Activated B cell treated with CpG ODN at 0.5 μM for 24 hours (primary cell): Measurements from ENCODE around the gene CEP70. TPM values are rescaled to one million over a fixed set of nuclear protein-coding genes. Genes with fewer than 3 reads are reported as not detected.
A peak's percentile ranks its signal among the peaks of the same experiment; 100 is the strongest.

Experiments used
- ATAC-seq: fragments of 200-7000 bp; cut with Tn5 transposase; one replicate; pipeline ENCODE4 v1.10.0; 2021; ENCODE audit warnings: low read depth, mild to moderate bottlenecking, moderate library complexity
- CTCF ChIA-PET: fragments of 350-600 bp; sonication (Branson Sonifier 250); formaldehyde crosslinking; loops from one replicate; lab custom pipeline; 2021; ENCODE audit warnings: antibody characterized with exemption; lab: Charles Lee
- POLR2A ChIA-PET: fragments of 350-600 bp; sonication (Branson Sonifier 250); formaldehyde crosslinking; loops from one replicate; lab custom pipeline; 2021; ENCODE audit warnings: antibody characterized with exemption; lab: Charles Lee
- DNase-seq: peaks from one replicate; pipeline ENCODE4 v3.0.0; 2022
- H3K27ac Mint-ChIP-seq: one replicate; pipeline ENCODE4 v1.8.0; 2020; ENCODE audit warnings: mixed read lengths
- H3K27me3 Mint-ChIP-seq: one replicate; pipeline ENCODE4 v1.8.0; 2021; ENCODE audit warnings: mixed read lengths
- H3K36me3 Mint-ChIP-seq: one replicate; pipeline ENCODE4 v1.8.0; 2021; ENCODE audit warnings: low read depth, mixed read lengths
- H3K4me1 Mint-ChIP-seq: one replicate; pipeline ENCODE4 v1.8.0; 2021; ENCODE audit warnings: mixed read lengths
- H3K4me3 Mint-ChIP-seq: one replicate; pipeline ENCODE4 v1.8.0; 2020; ENCODE audit warnings: mild to moderate bottlenecking, mixed read lengths
- H3K9me3 Mint-ChIP-seq: one replicate; pipeline ENCODE4 v1.8.0; 2020; ENCODE audit warnings: mixed read lengths
- CTCF ChIP-seq: fragments of 200-600 bp; IDR thresholded peaks from one replicate; pipeline ENCODE4 v1.8.0; 2022; ENCODE audit warnings: antibody characterized with exemption, mild to moderate bottlenecking
- intact Hi-C: fragments of 100-400 bp; cut with micrococcal nuclease; formaldehyde crosslinking; loops from one replicate; pipeline ENCODE4 v1.15.1; 2024
- total RNA-seq: library from RNA; stranded (reverse); gene quantifications from 2 replicates; pipeline ENCODE4 v1.2.3, GENCODE V29; 2022

Gene CEP70
- 5.9 and 11.0 TPM in 2 replicates for total RNA-seq

- peaks cover 10% of the 10 kb centered on the region for H3K4me1 Mint-ChIP-seq
- ATAC-seq, result peak; percentile 94
- no peaks in the 10 kb centered on the region for H3K27me3 Mint-ChIP-seq
- H3K36me3 Mint-ChIP-seq, result peaks cover 5% of the 10 kb centered on the region
- H3K4me3 Mint-ChIP-seq, result peak within 1 kb of the TSS; percentile 90
- peak; percentile 77 for DNase-seq
- POLR2A ChIA-PET, result interaction anchor here (0.6 to 2.8 kb wide), 10 partner anchors 9 to 1842 kb away, joined by 3 to 33 read pairs (median 6); partner anchors contain the start of genes FAIM and STAG1
- intact Hi-C loops, result loop anchor here (1.0 to 5.0 kb wide), 12 partner anchors 14 to 793 kb away; partner anchors contain the start of genes ARMC8, COPB2, DBR1 and FAIM
- CTCF ChIA-PET, result interaction anchor here (0.8 to 7.4 kb wide), 14 partner anchors 10 to 735 kb away, joined by 3 to 216 read pairs (median 4); partner anchors contain the start of genes FAIM and PIK3CB
- no peaks in the 10 kb centered on the region for H3K9me3 Mint-ChIP-seq
- peak within 1 kb of the TSS; percentile 86 for H3K27ac Mint-ChIP-seq
- peak; percentile 32 for TF ChIP-seq CTCF
These were observed at the start of gene CEP70 for GRCh38 chr3:138594150-138594934. TSS of gene CEP70 (minus strand) at chr3:138594260. CDS start at chr3:138572927, 21,333 bp downstream.

GRCh38 chr3:138642927-138643253, 48.8 kb upstream of the CEP70 start:
- TF ChIP-seq CTCF, result no peak
- no peaks in the 10 kb centered on the region for H3K27me3 Mint-ChIP-seq
- CTCF ChIA-PET, result no interaction called here
- POLR2A ChIA-PET, result no interaction called here
- H3K4me3 Mint-ChIP-seq, result no peak overlapping the region
- H3K4me1 Mint-ChIP-seq, result no peaks in the 10 kb centered on the region
- ATAC-seq (no peak), DNase-seq (no peak)
- H3K9me3 Mint-ChIP-seq, result peaks cover 31% of the 10 kb centered on the region
- peaks cover 9% of the 10 kb centered on the region for H3K36me3 Mint-ChIP-seq
- H3K27ac Mint-ChIP-seq, result no peak overlapping the region
- intact Hi-C loops, result no loop called here

- intact Hi-C loops, result no loop called here
- peaks cover 31% of the 10 kb centered on the region for H3K9me3 Mint-ChIP-seq
- ATAC-seq, result no peak
These were observed 48.3 kb upstream of the CEP70 start for GRCh38 chr3:138642226-138642926.

GRCh38 chr3:138640537-138640936, 46.5 kb upstream of the CEP70 start:
- ATAC-seq (no peak), DNase-seq (no peak)
- Mint-ChIP-seq H3K27ac (no peak overlapping the region), H3K27me3 (no peaks in the 10 kb centered on the region), H3K4me1 (no peaks in the 10 kb centered on the region), H3K36me3 (peaks cover 6% of the 10 kb centered on the region), H3K4me3 (no peak overlapping the region), H3K9me3 (peaks cover 25% of the 10 kb centered on the region)
- intact Hi-C loops, result no loop called here
- ChIA-PET CTCF (no interaction called here), POLR2A (no interaction called here)
- no peak for TF ChIP-seq CTCF

More at GRCh38 chr3:138642226-138642926, 48.3 kb upstream of the CEP70 start:
- Mint-ChIP-seq H3K4me1 (no peaks in the 10 kb centered on the region), H3K27me3 (no peaks in the 10 kb centered on the region), H3K4me3 (no peak overlapping the region), H3K36me3 (peaks cover 9% of the 10 kb centered on the region), H3K27ac (no peak overlapping the region)
- DNase-seq, result no peak
- ChIA-PET POLR2A (no interaction called here), CTCF (no interaction called here)
- TF ChIP-seq CTCF, result no peak

- DNase-seq (no peak), ATAC-seq (no peak)
- H3K4me1 Mint-ChIP-seq, result no peaks in the 10 kb centered on the region
- no peak overlapping the region for H3K4me3 Mint-ChIP-seq
- intact Hi-C loops, result no loop called here
- CTCF ChIA-PET, result no interaction called here
- no peak overlapping the region for H3K27ac Mint-ChIP-seq
- peaks cover 11% of the 10 kb centered on the region for H3K9me3 Mint-ChIP-seq
- POLR2A ChIA-PET, result interaction anchor here (0.7 kb wide), 1 partner anchor 37 kb away, joined by 3 read pairs; no protein-coding TSS in a partner anchor
- TF ChIP-seq CTCF, result no peak
- peaks cover 10% of the 10 kb centered on the region for H3K36me3 Mint-ChIP-seq
- no peaks in the 10 kb centered on the region for H3K27me3 Mint-ChIP-seq
These were observed 44.6 kb upstream of the CEP70 start for GRCh38 chr3:138638641-138639040.
